Left kidney (tissue), 2 donors: ENCODE data around the gene EML5. TPM values are rescaled to one million over a fixed set of nuclear protein-coding genes. Genes with fewer than 3 reads are reported as not detected.

ENCODE experiments used
- DNase-seq: peaks from one replicate; pipeline ENCODE4 v3.0.0-alpha.2; 2013
- polyA plus RNA-seq: library from polyadenylated mRNA; unstranded; fragments of 120-200 nt; gene quantifications from one replicate; pipeline ENCODE4 v1.2.1, GENCODE V29; 2013; ENCODE audit not compliant: insufficient read length

EML5 gene
- polyA plus RNA-seq, 1 donor: 2.5 TPM

GRCh38 chr14:88616697-88617096 lies 176.1 kb downstream of the EML5 start:
- DNase-seq: no peak

GRCh38 chr14:88614218-88614907 lies 178.4 kb downstream of the EML5 start:
- DNase-seq: no peak

GRCh38 chr14:88613552-88614010 lies 179.2 kb downstream of the EML5 start:
- DNase-seq: no peak

GRCh38 chr14:88612981-88613380 lies 179.8 kb downstream of the EML5 start:
- no peak for DNase-seq

- DNase-seq: no peak
These were observed 180.9 kb downstream of the EML5 start for GRCh38 chr14:88611878-88612277.

- DNase-seq: no peak
These were observed 184.9 kb downstream of the EML5 start for GRCh38 chr14:88607829-88608228.

GRCh38 chr14:88605594-88605993 lies 187.2 kb downstream of the EML5 start:
- no peak for DNase-seq

- DNase-seq: no peak
These were observed 188.5 kb downstream of the EML5 start for GRCh38 chr14:88604212-88604611.

GRCh38 chr14:88599761-88600439 lies 192.9 kb downstream of the EML5 start:
- DNase-seq: no peak

GRCh38 chr14:88599326-88599725 lies 193.4 kb downstream of the EML5 start:
- DNase-seq: no peak

GRCh38 chr14:88598097-88598675 lies 194.6 kb downstream of the EML5 start:
- no peak for DNase-seq

- no peak for DNase-seq
These were observed 195.2 kb downstream of the EML5 start for GRCh38 chr14:88597601-88598000.

GRCh38 chr14:88597038-88597437 lies 195.7 kb downstream of the EML5 start:
- DNase-seq: no peak

- DNase-seq: no peak
These were observed 200.7 kb downstream of the EML5 start for GRCh38 chr14:88592031-88592430.

- no peak for DNase-seq
These were observed 202.6 kb downstream of the EML5 start for GRCh38 chr14:88590173-88590572.

- DNase-seq: no peak
These were observed 204.7 kb downstream of the EML5 start for GRCh38 chr14:88588081-88588480.

- DNase-seq: no peak
These were observed 208.3 kb downstream of the EML5 start for GRCh38 chr14:88584451-88584850.

- DNase-seq: no peak
These were observed 216.5 kb downstream of the EML5 start for GRCh38 chr14:88576222-88576621.

GRCh38 chr14:88572117-88572516 lies 220.6 kb downstream of the EML5 start:
- DNase-seq: no peak

- no peak for DNase-seq
These were observed 224.6 kb downstream of the EML5 start for GRCh38 chr14:88568196-88568595.

- DNase-seq: no peak
These were observed 227.3 kb downstream of the EML5 start for GRCh38 chr14:88565427-88565826.

GRCh38 chr14:88563845-88564244 lies 228.9 kb downstream of the EML5 start:
- DNase-seq: no peak
